GM20000 (cell line): ENCODE results near the gene SMAD1.

ENCODE experiments used
- DNase-seq: peaks from one replicate; pipeline ENCODE4 v3.0.0; 2012; ENCODE audit warnings: low spot score
- CTCF ChIP-seq: IDR thresholded peaks from 2 replicates; pipeline ENCODE4 v1.5.1; 2012; ENCODE audit warnings: mild to moderate bottlenecking, control low read depth; ENCODE audit errors: extremely low read depth, missing control alignments

SMAD1 gene

GRCh38 chr4:145497199-145498149 is 15.8 kb downstream of the SMAD1 start:
- no peak for DNase-seq
- no peak for TF ChIP-seq CTCF

GRCh38 chr4:145498430-145498829 is 16.8 kb downstream of the SMAD1 start:
- no peak for TF ChIP-seq CTCF
- no peak for DNase-seq

- no peak for DNase-seq
- no peak for TF ChIP-seq CTCF
Measured at GRCh38 chr4:145501051-145501660, 19.5 kb downstream of the SMAD1 start.

GRCh38 chr4:145502809-145503208 is 21.2 kb downstream of the SMAD1 start:
- DNase-seq, result no peak
- TF ChIP-seq CTCF, result no peak

- no peak for TF ChIP-seq CTCF
- no peak for DNase-seq
Measured at GRCh38 chr4:145503486-145504072, 21.9 kb downstream of the SMAD1 start.

GRCh38 chr4:145505995-145506394 is 24.3 kb downstream of the SMAD1 start:
- DNase-seq, result no peak
- no peak for TF ChIP-seq CTCF

GRCh38 chr4:145507636-145508035 is 26.0 kb downstream of the SMAD1 start:
- TF ChIP-seq CTCF, result no peak
- DNase-seq, result no peak
